ENCODE results near the gene RBKS.

Gene RBKS

DNA sequence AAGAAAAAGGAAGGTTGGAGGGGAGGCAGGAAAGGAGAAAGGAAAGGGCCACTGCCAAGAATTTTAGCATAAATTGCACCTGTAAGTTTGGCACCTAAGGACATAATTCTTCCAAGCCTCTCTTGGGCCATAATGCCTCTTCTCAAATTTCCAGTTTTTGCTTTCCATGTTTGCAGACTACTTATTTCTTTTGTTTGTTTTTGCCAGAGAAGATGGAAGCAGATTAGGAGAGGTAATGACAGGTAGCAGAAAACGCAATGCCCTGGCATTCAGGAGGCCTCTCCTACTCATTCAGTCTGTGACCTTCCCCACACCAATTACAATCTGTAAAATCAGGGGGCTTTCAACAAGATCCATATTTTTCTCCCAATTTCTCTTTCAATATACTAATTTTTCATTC lies 61.9 kb downstream of the RBKS start:
- DNase-seq, result no peak

DNA sequence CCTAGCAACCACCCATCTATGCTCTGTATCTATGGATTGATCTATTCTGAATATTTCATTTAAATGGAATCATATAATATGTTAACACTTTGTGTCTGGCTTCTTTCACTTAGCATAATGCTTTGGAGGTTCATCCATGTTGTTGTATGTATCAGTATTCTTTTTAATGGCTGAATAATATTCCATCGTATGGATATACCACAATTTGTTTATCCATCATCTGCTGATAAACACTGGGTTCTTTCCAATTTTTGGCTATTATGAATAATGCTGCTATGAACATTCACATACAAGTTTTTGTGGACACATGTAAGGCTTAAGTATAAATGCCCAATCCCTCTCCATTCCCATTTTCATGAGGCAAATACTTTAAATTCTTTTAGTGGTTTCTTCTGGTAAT lies 65.8 kb downstream of the RBKS start:
- no peak for DNase-seq

DNA sequence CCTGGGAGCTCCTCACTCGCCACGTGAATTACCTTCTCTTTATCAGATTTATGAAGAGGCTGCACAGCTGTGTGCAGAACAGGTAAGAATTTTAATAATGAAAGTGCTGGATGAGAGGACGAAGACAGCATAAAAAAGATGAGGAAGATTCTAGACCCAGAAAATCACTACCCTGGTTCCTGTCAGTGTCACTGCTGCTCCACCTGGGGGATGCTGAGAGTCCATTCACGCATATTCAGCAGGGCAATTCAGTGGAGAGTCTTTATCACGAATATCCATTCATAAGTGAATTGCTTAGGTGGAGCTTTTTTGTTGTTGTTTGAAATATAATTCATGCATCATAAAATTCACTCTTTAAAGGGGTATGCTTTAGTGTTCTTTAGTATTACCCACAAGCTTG lies 66.6 kb downstream of the RBKS start:
- no peak for DNase-seq

DNA sequence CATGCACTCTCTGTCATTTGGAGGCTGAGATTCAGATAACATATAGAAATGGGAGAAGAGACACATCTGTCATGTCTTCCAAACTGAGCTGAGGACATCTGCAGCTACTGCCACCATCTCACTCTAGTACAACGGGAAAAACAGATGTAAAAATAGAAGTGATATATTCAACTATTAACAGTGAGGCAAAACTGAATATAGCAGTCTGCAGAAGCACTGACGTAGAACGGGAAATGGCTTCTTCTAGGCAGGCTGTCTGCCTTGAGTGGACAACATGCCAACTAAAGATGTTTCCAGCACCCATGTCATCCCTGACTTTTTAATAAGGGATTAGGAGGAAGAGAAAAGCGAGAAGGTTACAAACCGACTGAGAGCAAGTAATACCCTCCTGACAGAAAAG lies 67.1 kb downstream of the RBKS start:
- no peak for DNase-seq

DNA sequence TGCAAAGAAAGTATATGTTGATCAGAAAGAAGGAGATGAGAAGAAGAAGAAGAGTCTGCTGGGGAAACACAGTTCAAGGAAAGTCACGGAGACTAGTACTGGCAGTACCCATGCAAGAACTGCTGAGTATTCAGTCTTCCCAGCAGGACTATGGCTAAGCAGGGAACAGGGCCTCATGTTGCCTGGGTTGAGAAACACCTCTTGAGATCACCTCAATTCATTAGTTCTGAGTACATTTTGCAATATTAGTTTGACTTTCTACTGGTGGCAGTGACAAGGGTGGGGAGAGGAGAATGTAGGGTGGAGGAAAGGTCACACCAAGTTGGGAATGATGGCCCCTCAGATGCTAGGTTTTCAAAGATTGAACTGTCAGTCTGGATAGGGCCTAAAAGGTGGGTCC lies 68.1 kb downstream of the RBKS start:
- no peak for DNase-seq

DNA sequence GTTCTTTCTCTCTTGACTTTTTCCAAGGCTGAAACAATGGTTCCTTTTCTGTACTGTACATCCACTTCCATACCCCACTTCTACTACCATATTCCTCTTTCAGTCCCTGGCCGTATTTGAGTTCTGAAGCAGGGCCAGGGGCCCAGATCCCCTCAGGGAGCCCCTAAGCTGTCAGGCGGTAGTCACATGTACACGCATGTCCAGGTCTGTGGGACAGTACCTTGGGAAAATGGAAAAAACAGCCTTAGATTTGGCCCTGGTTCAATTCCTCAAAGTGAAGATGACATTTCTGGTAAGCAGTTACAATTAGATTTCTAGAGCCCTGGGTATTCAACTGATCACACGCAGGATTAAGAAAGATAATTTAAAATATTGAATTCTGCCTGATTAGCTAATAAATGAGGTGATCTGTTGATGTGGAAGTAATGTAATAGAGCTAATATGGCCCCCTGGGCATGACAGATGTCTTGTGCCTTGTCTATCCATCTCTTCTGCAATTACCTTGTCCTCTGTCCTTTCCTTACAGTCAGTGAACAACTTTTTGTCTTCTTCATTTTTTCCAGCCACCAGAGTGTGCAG lies 74.2 kb downstream of the RBKS start:
- no peak for DNase-seq

DNA sequence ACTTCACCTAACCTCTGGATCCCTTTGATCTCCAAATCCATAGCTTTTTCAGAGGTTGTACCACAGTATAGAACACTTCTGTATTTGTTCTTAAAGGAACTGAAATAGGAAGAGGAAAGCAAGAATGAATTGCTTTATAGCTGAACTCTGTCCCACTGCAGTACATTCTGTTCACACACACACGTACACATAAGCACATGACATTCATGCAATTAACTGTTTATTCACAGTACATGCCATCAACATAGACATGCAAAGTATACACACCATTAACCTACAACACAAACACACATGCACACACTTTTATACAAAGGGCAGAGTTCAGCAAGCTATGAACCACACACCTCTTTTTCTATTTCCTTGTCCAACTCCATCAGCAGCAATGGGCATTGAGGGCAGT lies 75.4 kb downstream of the RBKS start:
- DNase-seq, result peak in 1 of 2 donors; percentile 31

DNA sequence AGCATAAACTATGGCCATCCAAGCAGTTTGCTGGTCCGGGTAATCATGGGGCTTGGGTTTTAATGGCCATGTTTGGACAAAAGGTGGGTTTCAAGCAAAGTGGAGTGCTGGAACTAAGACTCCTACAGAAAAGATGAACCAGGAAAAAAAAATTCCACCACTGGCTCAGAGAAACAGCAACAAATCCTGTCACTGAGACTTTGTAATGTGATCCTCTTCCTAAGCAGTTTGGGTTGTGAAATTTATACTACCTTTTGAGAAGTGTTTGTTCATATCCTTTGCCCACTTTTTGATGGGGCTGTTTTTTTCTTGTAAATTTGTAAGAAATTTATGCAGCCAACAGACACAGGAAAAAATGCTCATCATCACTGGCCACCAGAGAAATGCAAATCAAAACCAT lies 78.4 kb downstream of the RBKS start:
- no peak for DNase-seq

DNA sequence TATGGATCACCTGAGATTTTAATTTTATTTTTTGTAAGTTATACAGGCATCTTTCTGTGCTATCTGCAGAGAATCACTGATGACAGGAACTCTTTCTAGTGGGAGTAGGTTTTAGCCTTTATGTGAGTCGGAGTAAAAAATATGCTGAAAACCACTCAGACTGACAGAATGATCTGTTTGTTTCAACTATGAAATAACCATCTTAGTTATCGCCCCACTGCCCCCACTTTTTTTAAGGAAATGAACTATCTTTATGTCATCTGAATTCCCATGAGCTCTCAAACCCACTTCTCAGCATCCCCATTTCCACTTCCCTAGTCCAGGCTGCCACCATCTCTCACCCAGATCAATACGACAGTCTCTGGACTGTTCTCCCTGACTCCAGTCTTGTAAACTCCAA lies 79.7 kb downstream of the RBKS start:
- no peak for DNase-seq

DNA sequence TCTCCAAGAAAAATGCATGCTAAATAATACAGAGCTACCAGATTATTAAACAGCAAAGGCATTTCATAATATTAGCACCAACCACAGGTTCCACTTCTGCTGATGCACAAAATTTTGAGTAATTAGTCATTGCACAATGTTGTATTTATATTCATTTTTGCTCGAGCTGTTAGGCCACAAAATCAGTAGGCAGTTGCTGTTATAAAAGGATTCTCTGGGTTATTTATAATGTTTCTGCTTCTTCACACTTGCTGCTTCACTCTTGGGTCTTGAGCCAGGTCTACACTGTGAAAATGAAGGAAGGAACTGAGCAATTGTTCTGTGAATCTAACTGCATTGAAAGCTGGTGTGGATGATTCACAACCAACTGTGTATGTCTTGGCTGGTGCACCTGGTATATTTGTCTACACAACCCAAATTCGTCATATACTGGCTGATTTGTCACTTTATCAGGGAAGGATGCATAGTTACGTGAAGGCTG lies 80.4 kb downstream of the RBKS start:
- peak; percentile 45 to 59 for DNase-seq

DNA sequence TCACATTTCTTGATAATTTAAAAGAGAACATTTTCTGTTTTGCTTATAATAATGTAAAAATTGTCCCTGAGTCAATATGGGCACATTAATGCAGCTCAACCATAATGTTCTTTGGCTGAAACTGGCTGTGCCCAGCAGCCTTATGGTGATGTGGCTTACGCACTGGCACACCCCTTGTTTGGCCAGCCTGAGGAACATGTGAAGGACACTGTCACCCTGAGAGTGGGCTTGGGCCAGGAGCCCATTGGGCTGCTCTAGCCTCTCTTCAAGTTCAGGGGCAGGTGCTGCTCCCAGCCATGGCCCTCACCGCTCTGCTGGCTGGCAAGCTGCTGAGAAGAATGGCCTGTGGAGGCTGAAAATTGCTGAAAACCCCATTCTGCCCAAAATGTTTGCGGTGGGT lies 81.2 kb downstream of the RBKS start:
- DNase-seq, result no peak

DNA sequence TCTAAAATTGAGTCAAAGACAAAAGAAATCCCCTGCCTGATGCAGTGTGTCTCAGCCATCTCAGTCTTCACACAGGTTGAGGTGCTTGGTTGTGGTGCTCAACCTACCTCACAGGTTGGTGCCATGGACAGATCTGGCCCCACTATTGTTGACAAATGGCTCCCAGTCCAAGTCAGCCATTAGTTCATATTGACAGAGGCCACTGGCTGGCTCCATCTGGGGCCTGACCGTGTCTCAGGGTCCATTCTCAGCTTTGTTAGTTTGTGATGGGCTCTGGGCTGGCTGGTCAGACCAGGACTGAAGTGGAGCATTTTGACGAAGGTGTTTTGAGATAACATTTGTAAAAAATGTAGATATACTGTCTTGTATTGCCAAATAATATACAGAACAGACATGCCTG lies 81.8 kb downstream of the RBKS start:
- DNase-seq, result no peak

DNA sequence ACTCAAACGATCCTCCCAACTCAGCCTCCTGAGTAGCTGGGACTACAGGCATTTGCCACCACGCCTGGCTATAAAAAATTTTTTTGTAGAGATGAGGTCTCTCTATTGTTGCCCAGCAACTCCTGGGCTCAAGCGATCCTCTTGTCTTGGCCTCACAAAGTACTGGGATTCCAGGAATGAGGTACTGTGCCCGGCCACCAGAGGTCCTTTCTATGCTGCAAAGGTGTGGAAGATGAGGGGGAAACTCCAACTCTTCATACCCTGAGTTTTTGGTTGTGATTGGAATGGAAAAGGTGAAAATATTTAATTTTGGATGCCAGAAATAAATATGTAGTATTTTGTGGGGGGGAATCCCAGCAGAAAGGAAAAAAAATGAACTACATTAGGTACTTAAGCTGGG lies 82.7 kb downstream of the RBKS start:
- no peak for DNase-seq

DNA sequence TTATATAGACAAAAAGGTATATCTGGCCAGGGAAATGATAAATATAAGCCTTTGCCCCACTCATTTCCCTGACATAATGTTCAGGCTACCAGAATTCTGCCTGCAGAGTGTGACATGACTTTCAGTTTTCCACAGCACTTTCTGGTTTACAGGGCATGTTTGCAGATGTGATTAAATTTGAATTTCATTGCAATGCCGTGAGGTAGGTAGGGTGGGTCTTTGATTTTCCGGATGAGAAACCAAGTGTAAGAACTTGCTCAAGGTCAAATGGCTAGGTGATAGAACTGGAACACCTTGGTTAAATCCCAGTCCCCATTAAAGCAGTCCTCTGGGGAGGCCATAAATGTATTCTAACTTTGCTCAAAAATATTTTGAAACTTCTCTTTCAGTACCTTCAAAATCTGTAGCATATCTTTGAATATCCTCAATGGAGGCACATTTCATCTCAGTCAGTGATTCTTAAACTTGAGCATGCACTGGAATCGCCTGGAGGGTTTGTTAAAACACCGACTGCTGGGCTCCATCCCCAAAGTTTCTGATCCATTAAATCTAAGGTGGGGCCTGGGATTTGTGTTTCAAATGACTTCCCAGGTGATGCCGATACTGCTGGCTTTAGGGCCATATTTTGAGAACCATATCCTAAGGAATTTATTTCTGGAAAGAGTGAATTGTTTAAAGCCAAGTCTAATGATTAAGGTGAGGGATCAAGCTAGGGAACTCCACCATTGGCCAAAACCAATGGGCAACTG lies 83.7 kb downstream of the RBKS start:
- DNase-seq, result no peak

DNA sequence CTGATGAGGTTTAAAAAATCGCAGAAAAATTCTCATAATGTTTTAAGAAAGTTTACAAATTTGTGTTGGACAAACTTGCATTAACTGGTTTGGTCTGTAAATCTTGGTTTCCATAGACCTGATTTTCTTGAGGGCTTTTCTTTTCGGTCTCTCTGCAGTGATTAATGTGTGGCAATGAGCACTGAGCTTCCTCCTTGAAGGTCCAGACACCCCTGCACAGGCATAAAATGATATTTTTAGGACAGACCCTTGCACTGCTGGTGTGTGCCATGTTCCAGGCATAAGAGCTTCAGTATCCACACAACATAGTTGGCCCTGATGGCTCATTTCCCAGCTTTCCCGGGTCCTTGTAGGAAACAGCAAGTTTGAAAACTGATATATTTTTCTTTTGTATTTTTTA lies 85.0 kb downstream of the RBKS start:
- no peak for DNase-seq

DNA sequence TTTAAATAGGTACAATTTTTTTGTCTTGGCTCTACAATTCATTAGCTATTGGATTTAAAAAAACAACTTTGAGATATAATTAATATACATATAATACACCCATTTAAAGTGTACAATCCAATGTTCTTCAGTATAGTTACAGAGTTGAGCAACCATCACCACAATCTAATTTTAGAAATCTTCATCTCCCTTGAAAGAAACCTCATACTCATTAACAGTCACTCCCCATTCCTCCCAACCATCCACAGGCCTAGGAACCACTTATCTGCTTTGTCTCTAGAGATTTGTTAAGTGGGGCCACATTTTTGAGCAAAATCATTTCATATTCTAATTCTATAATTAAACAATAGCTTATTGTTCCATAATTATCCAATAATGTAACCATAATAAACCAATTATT lies 86.0 kb downstream of the RBKS start:
- no peak for DNase-seq

DNA sequence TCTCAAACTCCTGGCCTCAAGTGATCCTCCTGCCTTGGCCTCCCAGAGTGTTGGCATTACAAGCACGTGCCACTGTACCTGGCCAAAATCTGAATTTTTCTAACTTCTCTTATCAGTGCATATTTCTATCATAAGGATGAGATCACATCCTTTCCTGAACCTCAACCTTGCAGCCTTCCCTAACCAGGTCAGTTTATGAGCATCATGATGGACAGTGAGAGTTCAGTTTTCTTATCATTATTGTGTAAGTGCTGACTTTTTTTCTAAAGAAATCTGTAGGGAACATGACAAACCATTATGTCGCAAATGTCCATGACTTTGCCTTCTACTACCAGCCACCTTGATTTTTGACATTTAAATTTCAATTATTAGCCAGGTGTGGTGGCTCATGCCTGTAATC lies 87.1 kb downstream of the RBKS start:
- no peak for DNase-seq

DNA sequence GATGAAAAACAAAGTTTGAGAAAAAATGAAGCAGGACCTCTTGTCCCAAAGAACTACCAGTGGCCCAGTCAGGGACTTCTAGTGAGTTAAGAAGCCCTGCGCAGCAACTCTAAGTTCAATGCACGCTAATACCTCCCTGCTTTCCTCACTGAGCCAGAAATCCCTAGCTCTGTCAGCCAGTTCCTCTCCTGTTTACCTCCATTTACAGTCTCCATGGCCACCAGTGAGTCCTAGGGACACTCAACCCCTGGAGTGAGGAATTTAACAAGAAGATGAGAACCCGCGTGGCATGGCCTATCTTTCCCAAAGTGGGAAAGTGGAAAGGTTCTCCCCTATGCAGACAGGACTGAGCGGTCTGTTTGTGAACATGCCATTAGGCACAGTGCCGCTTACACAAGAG lies 87.6 kb downstream of the RBKS start:
- DNase-seq, result no peak

DNA sequence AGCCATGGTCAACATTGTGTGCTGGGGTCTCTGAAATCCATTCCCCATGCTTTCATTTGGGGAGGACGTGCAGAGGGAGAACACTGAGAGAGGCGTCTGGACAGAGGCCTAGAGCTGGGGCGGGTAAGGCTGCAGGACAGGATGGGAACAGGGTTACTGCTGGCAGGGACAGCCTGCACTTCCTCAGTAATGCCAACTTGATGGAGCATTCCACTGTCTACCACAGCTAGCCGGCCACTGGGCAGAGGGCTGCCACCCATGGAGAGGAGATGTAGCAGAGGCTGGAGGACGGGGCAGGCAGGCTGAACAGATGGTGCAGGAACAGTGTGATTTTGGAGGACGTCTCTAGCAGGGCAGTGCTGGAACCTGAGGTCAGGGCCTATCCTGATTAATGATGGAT lies 89.3 kb downstream of the RBKS start:
- no peak for DNase-seq

DNA sequence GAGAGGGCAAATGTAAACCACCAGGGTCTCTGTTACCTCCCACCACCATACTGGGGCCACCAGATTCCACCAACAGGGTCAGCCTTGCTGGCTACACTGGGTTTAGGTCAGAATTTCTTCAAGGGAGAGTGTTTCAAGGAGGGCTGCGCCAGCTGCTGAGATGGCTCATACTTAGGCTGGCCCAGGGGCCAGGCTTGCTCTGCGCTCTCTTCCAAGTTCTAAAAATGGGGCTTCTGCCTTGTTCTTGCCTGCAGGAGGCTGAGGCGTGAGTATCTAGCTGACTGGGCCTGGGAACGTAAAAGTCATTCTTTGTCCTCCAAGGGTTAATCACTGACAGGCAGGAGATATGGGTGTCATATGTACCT lies 90.6 kb downstream of the RBKS start:
- DNase-seq, result no peak

DNA sequence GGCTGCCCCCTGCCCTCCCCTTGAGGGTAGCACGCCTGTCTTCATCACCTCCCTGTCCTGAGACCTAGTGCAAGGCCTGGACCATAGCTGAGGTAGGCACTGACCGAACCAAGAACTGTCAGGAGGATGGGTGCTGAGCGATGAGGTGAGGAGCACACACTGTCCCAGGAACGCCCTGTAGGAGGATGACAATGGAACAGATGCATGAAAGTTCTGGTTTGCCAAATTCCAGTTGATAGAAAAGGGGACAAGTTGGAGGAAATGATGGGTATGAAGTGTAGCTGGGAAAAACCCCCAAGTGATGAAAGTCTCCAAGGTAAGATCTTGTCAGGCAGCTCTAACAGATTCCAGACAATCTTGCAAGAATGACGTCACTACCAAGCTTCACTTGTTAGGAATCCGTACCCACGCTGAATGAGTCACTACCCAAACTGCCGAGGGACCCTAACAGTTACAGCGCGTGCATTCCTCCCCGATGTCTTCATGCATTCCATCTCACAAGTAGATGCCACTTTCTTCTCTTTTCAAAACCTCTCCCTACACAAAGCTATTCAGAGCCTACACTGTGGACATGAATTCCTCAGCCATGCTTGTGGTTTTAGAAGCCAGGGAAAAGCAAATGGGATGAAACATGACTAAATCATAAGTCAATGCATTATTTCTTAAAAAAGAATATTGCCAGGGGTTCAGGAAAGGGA lies 91.1 kb downstream of the RBKS start:
- peak in 1 of 2 donors; percentile 53 for DNase-seq

DNA sequence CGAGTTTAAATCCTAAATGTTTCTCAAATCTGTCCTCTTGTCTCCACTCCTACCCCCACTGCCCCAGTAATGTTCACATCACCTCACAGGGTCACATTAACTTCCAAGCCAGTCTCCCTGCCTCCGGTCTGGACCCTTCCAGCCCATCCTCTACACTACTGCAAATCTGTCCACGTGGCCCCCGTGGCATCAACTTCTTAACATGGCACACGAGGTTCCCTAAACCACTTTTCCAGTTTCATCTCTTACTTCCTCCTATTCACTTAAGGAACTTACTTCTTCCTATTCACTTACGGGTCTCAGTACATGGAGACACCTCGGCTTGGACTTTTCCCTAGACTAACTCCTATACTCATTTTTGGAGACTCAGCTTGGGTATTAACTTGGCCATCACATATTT lies 91.7 kb downstream of the RBKS start:
- peak; percentile 52 to 61 for DNase-seq

DNA sequence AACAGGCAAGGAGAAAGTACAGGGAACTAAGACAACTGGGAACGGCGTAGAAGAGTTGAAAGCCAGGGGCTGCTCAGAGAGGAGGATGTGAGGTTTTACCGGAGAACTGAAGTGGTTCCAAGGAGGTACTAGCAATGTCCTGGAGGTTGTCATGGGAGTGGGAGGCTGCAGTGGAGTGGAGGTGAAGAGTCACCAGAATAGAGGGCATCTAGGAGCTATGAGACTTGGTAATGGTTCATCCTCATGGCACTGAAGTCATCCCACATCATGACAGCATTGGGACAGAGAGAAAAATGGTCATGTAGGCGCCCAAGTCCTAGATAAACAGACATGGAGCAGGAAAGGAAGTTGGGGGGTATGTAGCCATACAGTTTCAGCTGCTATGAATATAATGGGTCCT lies 92.3 kb downstream of the RBKS start:
- peak in 1 of 2 donors; percentile 51 for DNase-seq

Measured in inflammatory macrophage treated with lipopolysaccharide for 1 hour (primary cell).